Ishikawa (cell line): ENCODE data around the gene VWF.

ENCODE experiments used
- CEBPB ChIP-seq: IDR thresholded peaks from 2 replicates; pipeline ENCODE4 v1.6.1; 2012
- CREB1 ChIP-seq: IDR thresholded peaks from 2 replicates; pipeline ENCODE4 v1.6.1; 2012; ENCODE audit warnings: low read depth
- EGR1 ChIP-seq: IDR thresholded peaks from 2 replicates; pipeline ENCODE4 v1.6.1; 2012
- EP300 ChIP-seq: IDR thresholded peaks from 2 replicates; pipeline ENCODE4 v1.6.1; 2012; ENCODE audit warnings: borderline replicate concordance
- FOXM1 ChIP-seq: IDR thresholded peaks from 2 replicates; pipeline ENCODE4 v1.6.1; 2012; ENCODE audit warnings: low read depth, borderline replicate concordance
- MAX ChIP-seq: IDR thresholded peaks from 2 replicates; pipeline ENCODE4 v1.6.1; 2012
- NFIC ChIP-seq: IDR thresholded peaks from 2 replicates; pipeline ENCODE4 v1.6.1; 2012
- RAD21 ChIP-seq: IDR thresholded peaks from 2 replicates; pipeline ENCODE4 v1.6.1; 2012; ENCODE audit warnings: low read depth
- REST ChIP-seq: IDR thresholded peaks from 2 replicates; pipeline ENCODE4 v1.6.1; 2012; ENCODE audit warnings: low read depth, mild to moderate bottlenecking
- TAF1 ChIP-seq: IDR thresholded peaks from 2 replicates; pipeline ENCODE4 v1.6.1; 2012; ENCODE audit warnings: low read depth, mild to moderate bottlenecking
- TCF12 ChIP-seq: IDR thresholded peaks from 2 replicates; pipeline ENCODE4 v1.6.1; 2012; ENCODE audit warnings: low read depth
- TEAD4 ChIP-seq: IDR thresholded peaks from 2 replicates; pipeline ENCODE4 v1.6.1; 2012
- USF1 ChIP-seq: IDR thresholded peaks from 2 replicates; pipeline ENCODE4 v1.6.1; 2012
- YY1 ChIP-seq: IDR thresholded peaks from 2 replicates; pipeline ENCODE4 v1.6.1; 2012; ENCODE audit warnings: low read depth
- ZBTB7A ChIP-seq: IDR thresholded peaks from 2 replicates; pipeline ENCODE4 v1.6.1; 2012; ENCODE audit warnings: low read depth

The VWF gene

GRCh38 chr12:5956987-5957386 is 167.5 kb downstream of the VWF start:
- TF ChIP-seq YY1: no peak
- no peak for TF ChIP-seq REST
- TF ChIP-seq ZBTB7A: no peak
- TF ChIP-seq TEAD4: no peak
- TF ChIP-seq USF1: no peak
- TF ChIP-seq TAF1: no peak
- TF ChIP-seq FOXM1: no peak
- TF ChIP-seq EP300: no peak
- TF ChIP-seq MAX: no peak
- TF ChIP-seq NFIC: no peak
- TF ChIP-seq TCF12: no peak
- no peak for TF ChIP-seq RAD21
- TF ChIP-seq CREB1: no peak
- TF ChIP-seq CEBPB: no peak

GRCh38 chr12:5954661-5955060 is 169.8 kb downstream of the VWF start:
- no peak for TF ChIP-seq NFIC
- TF ChIP-seq RAD21: no peak
- no peak for TF ChIP-seq CEBPB
- no peak for TF ChIP-seq TEAD4
- no peak for TF ChIP-seq TCF12
- TF ChIP-seq EP300: no peak
- TF ChIP-seq ZBTB7A: no peak
- no peak for TF ChIP-seq YY1
- no peak for TF ChIP-seq REST
- no peak for TF ChIP-seq MAX
- TF ChIP-seq USF1: no peak
- TF ChIP-seq EGR1: no peak
- TF ChIP-seq CREB1: no peak
- TF ChIP-seq FOXM1: no peak

GRCh38 chr12:5953835-5954586 is 170.5 kb downstream of the VWF start:
- TF ChIP-seq EP300 (no peak), EGR1 (no peak), ZBTB7A (no peak), FOXM1 (no peak), USF1 (no peak), MAX (no peak), CEBPB (no peak), YY1 (no peak), RAD21 (no peak), TEAD4 (no peak), TAF1 (no peak), CREB1 (no peak), TCF12 (no peak), REST (no peak), NFIC (no peak)
